ENCODE measurements around the gene KDM3B.
"Not testable (repeated sequence)": the region's sequence is repeated elsewhere in the genome, so short reads cannot be mapped to it uniquely, and the experiment has no call there.

The KDM3B gene

GRCh38 chr5:138352071-138352721 lies at the start of gene KDM3B:
TSS of gene KDM3B (plus strand) at chr5:138352685. CDS start at chr5:138352796, 111 bp downstream.
- DNase-seq (ENCODE audit: low read depth): no peak

- DNase-seq (ENCODE audit: low read depth): peak; percentile 3
Measured at GRCh38 chr5:138303372-138303771, 49.1 kb upstream of the KDM3B start.

- no peak for DNase-seq (ENCODE audit: low read depth)
Measured at GRCh38 chr5:138305797-138306196, 46.7 kb upstream of the KDM3B start.

- DNase-seq (ENCODE audit: low read depth): no peak
Measured at GRCh38 chr5:138315751-138316278, 36.7 kb upstream of the KDM3B start.

- no peak for DNase-seq (ENCODE audit: low read depth)
Measured at GRCh38 chr5:138316355-138316754, 36.1 kb upstream of the KDM3B start.

GRCh38 chr5:138318211-138318610 lies 34.3 kb upstream of the KDM3B start:
- not testable (repeated sequence) for DNase-seq (ENCODE audit: low read depth)

GRCh38 chr5:138330813-138331448 lies 21.6 kb upstream of the KDM3B start:
- DNase-seq (ENCODE audit: low read depth): no peak

- peak; percentile 98 for DNase-seq (ENCODE audit: low read depth)
Measured at GRCh38 chr5:138331449-138332368, 20.8 kb upstream of the KDM3B start, which contains the start of gene CDC25C. TSS of gene CDC25C (minus strand) at chr5:138331804. CDS start at chr5:138331180, 624 bp downstream.

- DNase-seq (ENCODE audit: low read depth): no peak
Measured at GRCh38 chr5:138334867-138335447, 17.5 kb upstream of the KDM3B start.

GRCh38 chr5:138336952-138337684 lies 15.4 kb upstream of the KDM3B start:
- no peak for DNase-seq (ENCODE audit: low read depth)

GRCh38 chr5:138337685-138338410 lies 14.6 kb upstream of the KDM3B start, which contains the start of gene FAM53C:
TSS of gene FAM53C (plus strand) at chr5:138338266. CDS start at chr5:138341336, 3,070 bp downstream.
- peak; percentile 78 for DNase-seq (ENCODE audit: low read depth)

GRCh38 chr5:138338411-138339090 lies 13.9 kb upstream of the KDM3B start:
- no peak for DNase-seq (ENCODE audit: low read depth)

- DNase-seq (ENCODE audit: low read depth): no peak
Measured at GRCh38 chr5:138339091-138339456, 13.4 kb upstream of the KDM3B start.

- no peak for DNase-seq (ENCODE audit: low read depth)
Measured at GRCh38 chr5:138339464-138339863, 13.0 kb upstream of the KDM3B start.

- DNase-seq (ENCODE audit: low read depth): no peak
Measured at GRCh38 chr5:138340008-138340407, 12.5 kb upstream of the KDM3B start.

- no peak for DNase-seq (ENCODE audit: low read depth)
Measured at GRCh38 chr5:138344887-138345622, 7.4 kb upstream of the KDM3B start.

GRCh38 chr5:138346889-138347288 lies 5.6 kb upstream of the KDM3B start:
- no peak for DNase-seq (ENCODE audit: low read depth)

GRCh38 chr5:138349852-138350562 lies 2.5 kb upstream of the KDM3B start:
- DNase-seq (ENCODE audit: low read depth): no peak

- no peak for DNase-seq (ENCODE audit: low read depth)
Measured at GRCh38 chr5:138350563-138350890, 2.0 kb upstream of the KDM3B start.
